Measurements from ENCODE around the gene ITGBL1.

DNA sequence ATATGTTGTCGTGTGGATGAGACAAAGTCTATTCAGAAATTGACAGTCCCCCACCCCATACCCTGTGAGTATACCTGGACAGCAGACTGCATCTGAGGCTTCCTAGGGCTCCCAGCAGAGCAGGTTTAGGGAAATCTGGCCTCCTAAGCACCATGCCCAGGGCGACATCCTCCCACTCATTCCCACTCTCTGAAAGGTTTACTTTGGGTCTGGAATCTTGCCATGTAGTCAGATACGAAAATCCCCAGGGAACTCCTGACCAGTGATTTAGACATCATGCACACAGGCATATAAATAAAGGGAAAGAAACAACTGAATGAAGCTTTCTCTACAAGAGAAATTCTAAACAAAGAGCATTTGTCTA is 35.5 kb upstream of the ITGBL1 start:
- no peak for TF ChIP-seq POLR2A (IDR thresholded peaks at IDR 0.05; ENCODE audit: control extremely low read depth in 1 of 2, low read depth in 2 of 2, low read length in 2 of 2)
- TF ChIP-seq, protein P1, sequence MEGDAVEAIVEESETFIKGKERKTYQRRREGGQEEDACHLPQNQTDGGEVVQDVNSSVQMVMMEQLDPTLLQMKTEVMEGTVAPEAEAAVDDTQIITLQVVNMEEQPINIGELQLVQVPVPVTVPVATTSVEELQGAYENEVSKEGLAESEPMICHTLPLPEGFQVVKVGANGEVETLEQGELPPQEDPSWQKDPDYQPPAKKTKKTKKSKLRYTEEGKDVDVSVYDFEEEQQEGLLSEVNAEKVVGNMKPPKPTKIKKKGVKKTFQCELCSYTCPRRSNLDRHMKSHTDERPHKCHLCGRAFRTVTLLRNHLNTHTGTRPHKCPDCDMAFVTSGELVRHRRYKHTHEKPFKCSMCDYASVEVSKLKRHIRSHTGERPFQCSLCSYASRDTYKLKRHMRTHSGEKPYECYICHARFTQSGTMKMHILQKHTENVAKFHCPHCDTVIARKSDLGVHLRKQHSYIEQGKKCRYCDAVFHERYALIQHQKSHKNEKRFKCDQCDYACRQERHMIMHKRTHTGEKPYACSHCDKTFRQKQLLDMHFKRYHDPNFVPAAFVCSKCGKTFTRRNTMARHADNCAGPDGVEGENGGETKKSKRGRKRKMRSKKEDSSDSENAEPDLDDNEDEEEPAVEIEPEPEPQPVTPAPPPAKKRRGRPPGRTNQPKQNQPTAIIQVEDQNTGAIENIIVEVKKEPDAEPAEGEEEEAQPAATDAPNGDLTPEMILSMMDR (IDR thresholded peaks at IDR 0.05; ENCODE audit: control extremely low read depth in 1 of 3, insufficient read depth in 1 of 3, low read depth in 1 of 3, low read length in 3 of 3) = no peak
- no peak for TF ChIP-seq EGR1 (IDR thresholded peaks at IDR 0.05; ENCODE audit: borderline replicate concordance, low read depth, low read length)
- no peak for TF ChIP-seq KDM5A (IDR thresholded peaks at IDR 0.05; ENCODE audit: low read length)
